ENCODE data around the gene DLST. TPM values are rescaled to one million over a fixed set of nuclear protein-coding genes. Genes with fewer than 3 reads are reported as not detected.

The DLST gene
- polyA plus RNA-seq, 1 of the 3 experiments (the other 2 are of a cell fraction) = 92.3 TPM

GRCh38 chr14:74888164-74889158 is 6.7 kb downstream of the DLST start (continued):
- TF ChIP-seq TCF12 (IDR thresholded peaks at IDR 0.05) = peak; percentile 66

DNA sequence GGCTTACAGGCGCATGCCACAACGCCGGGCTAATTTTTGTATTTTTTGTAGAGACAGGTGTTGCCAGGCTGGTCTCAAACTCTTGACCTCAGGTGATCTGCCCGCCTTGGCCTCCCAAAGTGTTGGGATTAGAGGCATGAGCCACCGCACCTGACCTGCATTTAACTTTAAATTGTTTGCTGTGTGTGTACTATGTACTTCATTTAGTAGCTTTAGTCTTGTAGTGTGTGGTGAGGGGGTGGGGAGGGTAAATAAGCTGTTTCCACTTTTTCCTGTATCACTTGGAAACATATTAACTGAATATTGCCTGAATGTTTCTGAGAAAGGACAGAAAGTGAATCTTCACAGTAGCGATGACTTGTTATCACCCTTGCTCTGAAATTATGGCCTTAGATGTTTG is 8.5 kb downstream of the DLST start:
- Histone ChIP-seq H3K9ac (no peak overlapping the region), H3K9me3 (no peaks in the 10 kb centered on the region), H3K4me1 (ENCODE audit: control insufficient read depth in 1 of 2, insufficient read depth in 2 of 2, low read depth in 1 of 2, low read length in 1 of 2) (peaks cover 7 to 13% of the 10 kb centered on the region in 2 experiments; a peak in 3 of 4 replicates), H3K36me3 (replicated peaks in 1 of 2; ENCODE audit: control insufficient read depth in 1 of 2, insufficient read depth in 2 of 2, low read length in 1 of 2) (peaks cover 62 to 70% of the 10 kb centered on the region in 2 experiments), H2AFZ (ENCODE audit: low read depth) (no peak overlapping the region), H3K4me2 (no peak overlapping the region), H3K4me3 (ENCODE audit: low read depth in 2 of 2, low read length in 1 of 2) (no peak overlapping the region), H4K20me1 (ENCODE audit: insufficient read depth) (peaks cover 40% of the 10 kb centered on the region), H3F3A (replicated peaks; ENCODE audit: insufficient read depth) (peaks cover 26% of the 10 kb centered on the region), H3K79me2 (ENCODE audit: insufficient read depth) (peaks cover 65% of the 10 kb centered on the region), H3K27me3 (ENCODE audit: insufficient read depth) (no peaks in the 10 kb centered on the region), H3K9me2 (no peaks in the 10 kb centered on the region), H3K27ac (ENCODE audit: low read depth in 2 of 2, low read length in 1 of 2) (no peak overlapping the region)
- TF ChIP-seq USF1 (IDR thresholded peaks at IDR 0.05; ENCODE audit: borderline replicate concordance, low read depth) (no peak), CHD2 (IDR thresholded peaks at IDR 0.05; ENCODE audit: low read length, partially characterized antibody) (no peak), ZBTB33 (IDR thresholded peaks at IDR 0.05; ENCODE audit: borderline replicate concordance, low read depth) (no peak), FOXJ3 (CRISPR knock-in tag; IDR thresholded peaks at IDR 0.05) (no peak), FOSL2 (IDR thresholded peaks at IDR 0.05; ENCODE audit: borderline replicate concordance, low read depth) (no peak), NFIC (IDR thresholded peaks at IDR 0.05; ENCODE audit: borderline replicate concordance) (no peak), POLR2AphosphoS5 (IDR thresholded peaks at IDR 0.05; ENCODE audit: low read depth, low read length) (no peak), NRF1 (IDR thresholded peaks at IDR 0.05; ENCODE audit: low read depth, low read length) (no peak), RCOR1 (IDR thresholded peaks at IDR 0.05; ENCODE audit: low read length) (no peak)
- TF ChIP-seq, protein P1, sequence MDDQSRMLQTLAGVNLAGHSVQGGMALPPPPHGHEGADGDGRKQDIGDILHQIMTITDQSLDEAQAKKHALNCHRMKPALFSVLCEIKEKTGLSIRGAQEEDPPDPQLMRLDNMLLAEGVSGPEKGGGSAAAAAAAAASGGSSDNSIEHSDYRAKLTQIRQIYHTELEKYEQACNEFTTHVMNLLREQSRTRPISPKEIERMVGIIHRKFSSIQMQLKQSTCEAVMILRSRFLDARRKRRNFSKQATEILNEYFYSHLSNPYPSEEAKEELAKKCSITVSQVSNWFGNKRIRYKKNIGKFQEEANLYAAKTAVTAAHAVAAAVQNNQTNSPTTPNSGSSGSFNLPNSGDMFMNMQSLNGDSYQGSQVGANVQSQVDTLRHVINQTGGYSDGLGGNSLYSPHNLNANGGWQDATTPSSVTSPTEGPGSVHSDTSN (IDR thresholded peaks at IDR 0.05) = no peak
- WGBS (ENCODE audit: low lambda C conversion rate) = 99% methylated on average over 6 of the region's 6 CpGs
- no peak for DNase-seq
- ChIA-PET CTCF (interaction anchor here (13.2 to 26.0 kb wide), 2 partner anchors 18 to 36 kb away, joined by 124 to 537 read pairs; no protein-coding TSS in a partner anchor), POLR2A (no interaction called here)
